ENCODE results near the gene RPL21.

RPL21 gene

DNA sequence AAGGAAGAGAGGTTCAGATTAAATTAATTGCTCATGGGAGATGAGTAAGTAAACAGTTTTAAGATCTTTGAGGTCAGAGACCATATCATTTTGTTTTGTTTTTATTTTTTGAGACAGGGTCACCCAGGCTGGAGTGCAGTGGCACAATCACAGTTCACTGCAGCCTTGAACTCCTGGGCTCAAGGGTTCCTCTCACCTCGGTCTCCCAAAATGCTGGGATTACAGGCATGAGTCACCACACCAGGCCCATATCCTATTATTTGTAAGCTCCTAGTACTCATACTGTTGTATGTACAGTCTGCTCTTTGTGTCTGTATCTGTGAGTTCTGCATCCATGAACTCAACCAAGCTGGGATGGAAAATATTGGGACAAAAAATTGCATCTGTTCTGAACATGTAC, 13.3 kb downstream of the RPL21 start:
- TF ChIP-seq POLR2AphosphoS5 (IDR thresholded peaks at IDR 0.05; ENCODE audit: low read depth, low read length), result no peak
- TF ChIP-seq, protein P1, sequence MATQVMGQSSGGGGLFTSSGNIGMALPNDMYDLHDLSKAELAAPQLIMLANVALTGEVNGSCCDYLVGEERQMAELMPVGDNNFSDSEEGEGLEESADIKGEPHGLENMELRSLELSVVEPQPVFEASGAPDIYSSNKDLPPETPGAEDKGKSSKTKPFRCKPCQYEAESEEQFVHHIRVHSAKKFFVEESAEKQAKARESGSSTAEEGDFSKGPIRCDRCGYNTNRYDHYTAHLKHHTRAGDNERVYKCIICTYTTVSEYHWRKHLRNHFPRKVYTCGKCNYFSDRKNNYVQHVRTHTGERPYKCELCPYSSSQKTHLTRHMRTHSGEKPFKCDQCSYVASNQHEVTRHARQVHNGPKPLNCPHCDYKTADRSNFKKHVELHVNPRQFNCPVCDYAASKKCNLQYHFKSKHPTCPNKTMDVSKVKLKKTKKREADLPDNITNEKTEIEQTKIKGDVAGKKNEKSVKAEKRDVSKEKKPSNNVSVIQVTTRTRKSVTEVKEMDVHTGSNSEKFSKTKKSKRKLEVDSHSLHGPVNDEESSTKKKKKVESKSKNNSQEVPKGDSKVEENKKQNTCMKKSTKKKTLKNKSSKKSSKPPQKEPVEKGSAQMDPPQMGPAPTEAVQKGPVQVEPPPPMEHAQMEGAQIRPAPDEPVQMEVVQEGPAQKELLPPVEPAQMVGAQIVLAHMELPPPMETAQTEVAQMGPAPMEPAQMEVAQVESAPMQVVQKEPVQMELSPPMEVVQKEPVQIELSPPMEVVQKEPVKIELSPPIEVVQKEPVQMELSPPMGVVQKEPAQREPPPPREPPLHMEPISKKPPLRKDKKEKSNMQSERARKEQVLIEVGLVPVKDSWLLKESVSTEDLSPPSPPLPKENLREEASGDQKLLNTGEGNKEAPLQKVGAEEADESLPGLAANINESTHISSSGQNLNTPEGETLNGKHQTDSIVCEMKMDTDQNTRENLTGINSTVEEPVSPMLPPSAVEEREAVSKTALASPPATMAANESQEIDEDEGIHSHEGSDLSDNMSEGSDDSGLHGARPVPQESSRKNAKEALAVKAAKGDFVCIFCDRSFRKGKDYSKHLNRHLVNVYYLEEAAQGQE (IDR thresholded peaks at IDR 0.05; ENCODE audit: insufficient read depth in 1 of 2, low read depth in 2 of 2, low read length in 2 of 2), result no peak
- TF ChIP-seq TAF1 (IDR thresholded peaks at IDR 0.05; ENCODE audit: borderline replicate concordance, insufficient read depth, low read length), result no peak
- TF ChIP-seq SIN3A (IDR thresholded peaks at IDR 0.05; ENCODE audit: borderline replicate concordance, insufficient read depth, low read length), result no peak
- no peak for TF ChIP-seq FOXP2 (optimal IDR thresholded peaks at IDR 0.05; ENCODE audit: borderline replicate concordance, extremely low read depth, extremely low read length, insufficient read depth)

DNA sequence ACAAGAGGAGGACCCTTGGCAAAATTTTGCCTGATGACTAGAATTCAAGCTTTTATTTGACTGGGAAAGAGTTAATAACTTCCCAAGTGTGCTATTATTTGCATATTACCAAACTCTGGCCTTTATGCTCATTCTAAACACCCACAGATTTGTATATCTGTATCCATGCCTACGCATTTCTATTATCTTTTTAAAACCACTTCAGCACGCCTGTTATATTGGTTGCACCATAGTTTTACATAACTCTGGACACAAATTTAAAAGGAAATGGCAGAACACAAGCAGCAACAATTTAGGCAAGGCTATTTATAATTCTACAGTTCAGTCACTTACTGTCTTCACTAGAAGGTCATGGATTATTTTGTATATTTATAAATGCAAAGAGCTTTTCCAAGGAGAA, 15.6 kb downstream of the RPL21 start:
- TF ChIP-seq POLR2AphosphoS5 (IDR thresholded peaks at IDR 0.05; ENCODE audit: low read depth, low read length) (no peak), SIN3A (IDR thresholded peaks at IDR 0.05; ENCODE audit: borderline replicate concordance, insufficient read depth, low read length) (no peak)

DNA sequence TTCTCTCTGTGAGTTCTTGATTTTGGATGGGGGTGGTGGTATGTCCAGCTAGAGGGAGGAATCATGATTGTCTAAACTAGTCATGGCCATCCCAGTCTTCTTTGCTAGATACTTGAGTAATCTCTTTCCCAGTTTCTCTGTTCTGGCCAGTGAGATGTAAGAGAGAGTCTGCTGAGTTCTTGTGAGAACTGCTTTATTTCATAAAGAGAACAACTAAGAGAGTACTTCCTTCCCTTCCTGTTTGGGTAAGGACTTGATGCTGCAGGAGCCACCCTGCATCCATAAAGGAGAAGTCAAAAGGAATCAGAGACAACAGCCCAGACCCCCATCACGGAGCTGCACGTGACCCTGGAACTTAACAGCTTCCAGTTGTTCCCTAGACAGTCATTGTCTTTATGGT, 16.2 kb downstream of the RPL21 start:
- TF ChIP-seq, protein P1 (IDR thresholded peaks at IDR 0.05; ENCODE audit: insufficient read depth in 1 of 2, low read depth in 2 of 2, low read length in 2 of 2), result no peak
- TF ChIP-seq SIN3A (IDR thresholded peaks at IDR 0.05; ENCODE audit: borderline replicate concordance, insufficient read depth, low read length), result no peak
- TF ChIP-seq TAF1 (IDR thresholded peaks at IDR 0.05; ENCODE audit: borderline replicate concordance, insufficient read depth, low read length), result no peak
- no peak for TF ChIP-seq POLR2AphosphoS5 (IDR thresholded peaks at IDR 0.05; ENCODE audit: low read depth, low read length)

DNA sequence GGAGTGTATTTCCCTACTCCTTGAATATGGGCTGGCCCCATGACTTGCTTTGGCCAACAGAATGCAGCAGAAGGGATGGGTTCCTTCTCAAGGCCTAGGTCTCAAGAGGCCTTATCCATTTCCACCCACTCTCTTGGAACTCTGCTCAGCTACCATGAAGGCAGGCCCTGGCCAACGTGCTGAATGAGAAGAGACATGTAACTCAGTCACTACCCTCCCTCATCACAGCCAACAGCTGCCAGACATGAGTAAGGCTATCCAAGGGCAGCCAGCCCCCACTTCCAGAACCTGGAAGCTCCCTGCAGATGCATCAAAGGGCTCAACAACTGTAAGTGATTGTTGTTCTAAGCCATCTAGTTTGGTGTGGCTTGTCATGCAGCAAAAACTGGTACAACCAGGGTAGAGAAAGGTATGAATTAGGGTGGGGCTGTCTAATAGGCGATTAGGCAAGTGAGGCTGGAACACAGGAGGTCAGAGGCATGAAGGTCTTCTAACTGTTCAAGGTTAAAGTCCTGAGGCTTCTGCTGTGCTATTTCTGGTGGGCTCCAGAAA, 17.8 kb downstream of the RPL21 start:
- no peak for TF ChIP-seq FOXP2 (optimal IDR thresholded peaks at IDR 0.05; ENCODE audit: borderline replicate concordance, extremely low read depth, extremely low read length, insufficient read depth)
- TF ChIP-seq, protein P1 (IDR thresholded peaks at IDR 0.05; ENCODE audit: insufficient read depth in 1 of 2, low read depth in 2 of 2, low read length in 2 of 2), result no peak
- TF ChIP-seq SIN3A (IDR thresholded peaks at IDR 0.05; ENCODE audit: borderline replicate concordance, insufficient read depth, low read length), result no peak
- TF ChIP-seq POLR2AphosphoS5 (IDR thresholded peaks at IDR 0.05; ENCODE audit: low read depth, low read length), result no peak
- TF ChIP-seq TAF1 (IDR thresholded peaks at IDR 0.05; ENCODE audit: borderline replicate concordance, insufficient read depth, low read length), result no peak

DNA sequence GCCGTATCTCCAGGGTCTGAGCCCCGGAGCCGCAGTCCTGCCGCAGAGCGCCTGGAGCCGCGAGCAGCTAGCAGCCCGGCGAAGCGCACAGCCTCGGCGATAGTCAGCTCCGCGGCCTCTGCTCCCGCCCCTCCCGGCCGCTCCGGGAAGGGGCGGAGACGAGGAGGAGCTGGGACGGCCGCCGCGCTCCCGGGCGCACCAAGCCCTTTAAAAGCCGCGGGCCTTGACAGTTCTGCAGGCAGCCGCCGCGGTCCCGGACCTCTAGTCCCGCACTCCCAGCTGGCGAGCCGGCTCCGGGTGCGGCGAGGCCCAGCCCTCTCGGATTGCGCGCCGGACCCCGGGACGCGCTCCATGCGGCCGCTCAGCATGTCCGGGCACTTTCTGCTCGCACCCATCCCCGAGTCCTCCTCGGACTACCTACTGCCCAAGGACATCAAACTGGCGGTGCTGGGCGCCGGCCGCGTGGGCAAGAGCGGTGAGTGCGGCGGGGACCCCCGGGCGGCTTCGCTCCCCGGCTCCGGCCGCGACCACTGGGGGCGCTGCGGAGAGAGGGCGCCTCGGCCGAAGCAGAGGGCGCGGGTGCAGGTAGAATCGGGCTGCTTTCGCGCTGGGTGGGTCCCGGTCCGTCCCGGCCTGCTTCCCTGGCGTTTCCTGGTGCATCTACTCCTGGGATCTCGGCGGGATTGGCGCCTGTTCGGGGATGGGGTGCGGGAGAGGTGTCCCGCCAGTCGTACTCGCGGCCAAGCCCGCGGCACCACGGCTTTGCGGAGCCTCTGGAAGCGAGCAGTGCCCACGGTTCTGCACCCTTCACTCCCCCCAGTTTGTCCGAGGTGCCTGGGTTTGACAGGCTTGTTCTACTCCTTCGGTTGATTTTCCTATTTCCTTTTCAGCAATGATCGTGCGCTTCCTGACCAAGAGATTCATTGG, 19.5 kb downstream of the RPL21 start, which contains the start of gene RASL11A:
Gene RASL11A (plus strand): TSS at position 237 of the 927 bp plus-strand sequence. CDS start 115 bp downstream, at position 352.
- TF ChIP-seq FOXP2 (optimal IDR thresholded peaks at IDR 0.05; ENCODE audit: borderline replicate concordance, extremely low read depth, extremely low read length, insufficient read depth), result peak; percentile 52
- no peak for TF ChIP-seq TAF1 (IDR thresholded peaks at IDR 0.05; ENCODE audit: borderline replicate concordance, insufficient read depth, low read length)
- TF ChIP-seq POLR2AphosphoS5 (IDR thresholded peaks at IDR 0.05; ENCODE audit: low read depth, low read length), result peak; percentile 41; the same call in 1 of the 2 replicates

DNA sequence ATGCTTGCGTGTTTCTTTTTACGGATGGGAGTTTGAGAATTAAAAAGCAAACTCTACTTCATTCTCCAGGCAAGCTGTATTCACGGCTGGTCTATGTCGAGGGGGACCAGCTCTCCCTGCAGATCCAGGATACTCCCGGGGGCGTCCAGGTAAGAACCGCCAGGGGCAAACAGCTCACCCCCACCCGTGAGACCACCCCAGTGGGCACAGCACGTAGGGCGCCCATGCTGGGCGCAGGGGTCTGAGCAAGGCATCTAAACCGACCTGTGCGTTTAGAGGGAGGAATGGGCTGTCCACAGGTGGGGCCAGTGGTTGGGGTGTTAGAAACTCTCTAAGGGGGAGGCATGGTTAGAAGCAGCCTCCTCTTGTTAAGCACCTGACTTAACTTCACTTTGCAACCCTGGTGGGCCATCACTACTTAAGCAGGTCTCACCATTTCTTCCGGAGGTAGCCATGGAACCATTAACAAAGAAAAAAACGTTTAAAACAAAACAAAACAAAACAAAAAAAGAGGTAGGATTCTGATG, 20.3 kb downstream of the RPL21 start:
- TF ChIP-seq SIN3A (IDR thresholded peaks at IDR 0.05; ENCODE audit: borderline replicate concordance, insufficient read depth, low read length) (no peak), POLR2AphosphoS5 (IDR thresholded peaks at IDR 0.05; ENCODE audit: low read depth, low read length) (no peak), FOXP2 (optimal IDR thresholded peaks at IDR 0.05; ENCODE audit: borderline replicate concordance, extremely low read depth, extremely low read length, insufficient read depth) (no peak)

Measured in PFSK-1 (cell line).